Lung (tissue), 12 donors: ENCODE results near the gene CACNA1A. TPM values are rescaled to one million over a fixed set of nuclear protein-coding genes. Genes with fewer than 3 reads are reported as not detected.

ENCODE experiments used
- ATAC-seq: fragments of 200-7000 bp; cut with Tn5 transposase; one replicate; pipeline ENCODE4 v1.9.1; 2020; ENCODE audit warnings: moderate number of reproducible peaks; ENCODE audit not compliant: insufficient read depth, low FRiP score
- DNase-seq, 3 donors: peaks; one replicate each; pipeline ENCODE4 v3.0.0-alpha.2; 2013 to 2017
- H3K27ac ChIP-seq, 2 donors: one replicate each; pipeline ENCODE4 v1.5.1; 2013; ENCODE audit warnings: mild to moderate bottlenecking in 2 of 2, moderate library complexity in 2 of 2, control low read depth in 1 of 2, inconsistent platforms in 1 of 2, low read depth in 1 of 2, low read length in 1 of 2
- H3K27me3 ChIP-seq, 3 donors: one replicate each; pipeline ENCODE4 v1.5.1; 2013; ENCODE audit warnings: low read length in 2 of 3; ENCODE audit not compliant: control insufficient read depth in 3 of 3, insufficient read depth in 3 of 3
- H3K36me3 ChIP-seq, 4 donors: one replicate each; pipeline ENCODE4 v1.5.1; 2013; ENCODE audit warnings: low read length in 4 of 4, mild to moderate bottlenecking in 1 of 4, moderate library complexity in 1 of 4; ENCODE audit not compliant: control insufficient read depth in 4 of 4, insufficient read depth in 4 of 4
- H3K4me1 ChIP-seq, 5 donors: one replicate each; pipeline ENCODE4 v1.5.1; 2013; ENCODE audit warnings: low read length in 5 of 5, mild to moderate bottlenecking in 2 of 5, moderate library complexity in 1 of 5; ENCODE audit not compliant: control insufficient read depth in 5 of 5, insufficient read depth in 5 of 5
- H3K4me3 ChIP-seq: one replicate; pipeline ENCODE4 v1.5.1; 2013; ENCODE audit warnings: mild to moderate bottlenecking, control low read depth, moderate library complexity
- H3K9ac ChIP-seq, 2 donors: one replicate each; pipeline ENCODE4 v1.5.1; 2013; ENCODE audit warnings: low read length in 2 of 2, control low read depth in 1 of 2; ENCODE audit not compliant: insufficient read depth in 1 of 2
- H3K9me3 ChIP-seq, 4 donors: one replicate each; pipeline ENCODE4 v1.5.1; 2013; ENCODE audit warnings: low read length in 3 of 4, mild to moderate bottlenecking in 1 of 4, moderate library complexity in 1 of 4; ENCODE audit not compliant: control insufficient read depth in 4 of 4, insufficient read depth in 3 of 4
- CTCF ChIP-seq: IDR thresholded peaks from 2 replicates; pipeline ENCODE4 v1.5.1; 2012; ENCODE audit warnings: mild to moderate bottlenecking; ENCODE audit errors: control extremely low read depth, extremely low read depth
- WGBS, 2 donors: extraction: QIAGEN DNeasy Blood & Tissue Kit; methylation state at CpG; one replicate each; pipeline ENCODE4 v1.1.7; 2013; 5-methylcytosine and 5-hydroxymethylcytosine counted together
- polyA plus RNA-seq, 2 donors: library from polyadenylated mRNA; stranded (reverse); fragments of 200-250 nt; gene quantifications; one replicate each; pipeline ENCODE4 v1.2.1, GENCODE V29; 2013
- total RNA-seq, 2 donors: library from RNA; depleted of rRNA in 1 of 2; stranded (reverse); fragments of >200 nt in 1 of 2; gene quantifications; one replicate each; pipeline ENCODE4 v1.2.1, GENCODE V29; 2014 to 2021
- donor health status: control.
- donor health status: control.
- donor health status: Bipolar disorder and iron deficiency.
- donor health status: healthy.
- donor health status: DM: yes; HTN: yes; CAD: no.

Gene CACNA1A
- total and polyA plus RNA-seq, 4 donors, result 0.27 to 1.00 (median 0.75) TPM

GRCh38 chr19:13370948-13371347 lies 135.3 kb downstream of the CACNA1A start:
- Histone ChIP-seq H3K27me3 (no peaks in the 10 kb centered on the region), H3K36me3 (no peaks in the 10 kb centered on the region), H3K9me3 (peaks cover 0 to 9% (median 0%) of the 10 kb centered on the region in 4 donors), H3K27ac (no peak overlapping the region), H3K9ac (no peak overlapping the region), H3K4me3 (no peak overlapping the region), H3K4me1 (no peaks in the 10 kb centered on the region)
- DNase-seq (no peak), ATAC-seq (no peak)
- 85 to 95% methylated on average over 5 of the region's 5 CpGs for WGBS, 2 donors
- no peak for TF ChIP-seq CTCF

- Histone ChIP-seq H3K27ac (no peak overlapping the region), H3K36me3 (no peaks in the 10 kb centered on the region), H3K4me1 (no peaks in the 10 kb centered on the region), H3K4me3 (no peak overlapping the region), H3K27me3 (no peaks in the 10 kb centered on the region), H3K9ac (no peak overlapping the region), H3K9me3 (peaks cover 0 to 1% (median 0%) of the 10 kb centered on the region in 4 donors)
- 84 to 86% methylated on average over 13 of the region's 13 CpGs for WGBS, 2 donors
- no peak for DNase-seq
- ATAC-seq, result no peak
- TF ChIP-seq CTCF, result no peak
These were observed 139.6 kb downstream of the CACNA1A start for GRCh38 chr19:13366529-13367143.

GRCh38 chr19:13363954-13364353 lies 142.3 kb downstream of the CACNA1A start:
- WGBS, 2 donors, result 66 to 70% methylated on average over 5 of the region's 5 CpGs
- H3K4me3 ChIP-seq, result no peak overlapping the region
- ATAC-seq, result no peak

More at GRCh38 chr19:13363954-13364353, 142.3 kb downstream of the CACNA1A start:
- DNase-seq, result no peak
- Histone ChIP-seq H3K36me3 (no peaks in the 10 kb centered on the region), H3K4me1 (no peaks in the 10 kb centered on the region), H3K27me3 (peaks cover 0 to 3% (median 0%) of the 10 kb centered on the region in 3 donors), H3K27ac (no peak overlapping the region), H3K9me3 (peaks cover 0 to 7% (median 2%) of the 10 kb centered on the region in 4 donors), H3K9ac (no peak overlapping the region)
- TF ChIP-seq CTCF, result no peak
